D721Med (cell line): ENCODE results near the gene ERC1.

Experiments
- DNase-seq: peaks from one replicate; pipeline ENCODE4 v3.0.0; 2011; ENCODE audit warnings: low spot score; ENCODE audit not compliant: insufficient read length
- FAIRE-seq: peaks from 2 replicates; lab custom pipeline; 2011; peaks lifted over from hg19 to GRCh38; lab: Jason Lieb, UNC
- CTCF ChIP-seq: IDR thresholded peaks from 2 replicates; pipeline ENCODE4 v1.5.1; 2012; ENCODE audit warnings: mild to moderate bottlenecking, control low read depth; ENCODE audit not compliant: insufficient read depth; ENCODE audit errors: missing control alignments

The ERC1 gene

GRCh38 chr12:1071182-1071581 is 80.2 kb downstream of the ERC1 start:
- no peak for TF ChIP-seq CTCF
- DNase-seq (no peak), FAIRE-seq (no peak)

GRCh38 chr12:1073652-1074051 is 82.6 kb downstream of the ERC1 start:
- no peak for TF ChIP-seq CTCF
- DNase-seq (no peak), FAIRE-seq (no peak)

GRCh38 chr12:1077036-1077803 is 86.2 kb downstream of the ERC1 start:
- no peak for FAIRE-seq
- no peak for TF ChIP-seq CTCF

GRCh38 chr12:1078002-1078401 is 87.0 kb downstream of the ERC1 start:
- TF ChIP-seq CTCF: no peak
- FAIRE-seq: no peak
- DNase-seq: no peak

More at GRCh38 chr12:1077036-1077803, 86.2 kb downstream of the ERC1 start:
- no peak for DNase-seq

GRCh38 chr12:1080520-1081223 is 89.6 kb downstream of the ERC1 start:
- DNase-seq (no peak), FAIRE-seq (no peak)
- TF ChIP-seq CTCF: no peak

- no peak for DNase-seq
- TF ChIP-seq CTCF: no peak
- no peak for FAIRE-seq
Measured at GRCh38 chr12:1083151-1083888, 92.3 kb downstream of the ERC1 start.
